SIG-M5 treated with dmso at 0.1 percent for 504 hours (cell line): Measurements from ENCODE around the gene HS3ST3A1.

Experiments
- DNase-seq: peaks from one replicate; lab custom pipeline; 2025; ENCODE audit not compliant: unreplicated experiment; lab: John Stamatoyannopoulos, UW

HS3ST3A1 gene

DNA sequence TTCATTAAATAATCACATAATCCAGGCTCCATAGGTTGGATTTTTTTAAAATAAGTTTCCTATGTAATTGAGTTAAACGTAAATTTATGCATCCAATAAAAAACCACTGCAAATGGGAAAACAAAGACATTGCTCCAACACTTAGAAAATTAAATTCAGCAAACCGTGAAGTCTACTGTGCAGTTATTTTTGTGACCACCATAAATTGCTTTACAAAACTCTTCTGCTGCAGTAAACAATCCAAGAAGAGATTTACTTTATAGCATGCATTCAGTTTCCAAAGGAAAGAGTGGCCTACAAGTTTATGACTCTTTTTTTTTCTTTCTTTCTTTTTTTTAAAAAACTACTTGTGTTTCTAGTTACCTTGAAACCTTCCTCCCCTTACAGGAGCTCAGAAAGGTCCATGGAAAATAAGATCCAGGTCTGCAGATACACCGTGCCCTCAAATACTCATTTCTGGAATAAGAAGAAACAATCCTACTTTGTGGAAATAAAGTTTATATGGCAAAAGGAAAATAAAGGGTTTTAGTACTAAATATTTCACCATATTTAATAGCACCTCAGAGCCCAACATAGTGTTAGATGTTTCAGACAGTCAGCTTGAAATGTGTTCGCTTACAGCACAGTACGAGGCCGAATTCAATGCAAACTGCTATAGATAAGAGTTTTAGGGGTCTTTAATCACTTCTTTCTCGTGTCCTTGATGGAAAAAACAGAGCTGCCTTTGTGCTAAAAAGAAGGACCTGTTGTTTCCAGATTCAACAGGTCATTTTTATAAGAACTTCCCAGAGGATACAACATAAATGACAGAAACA, 3.2 kb downstream of the HS3ST3A1 start:
- DNase-seq: no peak

DNA sequence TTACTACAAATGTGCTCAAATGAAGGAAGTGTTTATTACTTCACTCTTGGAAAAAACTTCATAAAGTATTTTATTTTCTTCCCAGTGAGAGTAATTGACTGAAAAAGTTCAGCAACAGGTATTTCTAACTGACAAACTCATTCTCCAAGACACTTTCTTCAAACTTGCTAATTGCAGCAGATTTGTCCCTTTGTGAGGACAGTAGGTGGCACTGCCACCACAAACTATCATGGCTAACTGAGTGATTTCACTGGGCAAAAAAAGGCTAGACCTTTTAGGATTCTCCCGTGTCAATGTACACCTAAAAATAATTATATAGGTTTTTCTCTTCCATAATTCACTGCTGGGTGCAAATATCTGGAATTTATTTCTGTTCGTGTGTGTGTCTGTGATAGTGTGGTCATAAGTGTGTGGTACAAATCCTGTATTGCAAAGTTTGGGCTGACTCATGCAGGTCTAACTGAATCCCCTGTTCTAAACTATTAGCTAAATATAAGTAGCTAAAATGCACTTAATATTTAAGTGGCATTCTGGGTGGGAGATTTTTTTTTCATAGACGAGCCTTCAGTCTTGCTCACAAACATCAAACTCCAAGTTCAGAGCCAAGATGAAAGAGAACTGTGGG, 3.9 kb downstream of the HS3ST3A1 start:
- DNase-seq: peak; percentile 28

DNA sequence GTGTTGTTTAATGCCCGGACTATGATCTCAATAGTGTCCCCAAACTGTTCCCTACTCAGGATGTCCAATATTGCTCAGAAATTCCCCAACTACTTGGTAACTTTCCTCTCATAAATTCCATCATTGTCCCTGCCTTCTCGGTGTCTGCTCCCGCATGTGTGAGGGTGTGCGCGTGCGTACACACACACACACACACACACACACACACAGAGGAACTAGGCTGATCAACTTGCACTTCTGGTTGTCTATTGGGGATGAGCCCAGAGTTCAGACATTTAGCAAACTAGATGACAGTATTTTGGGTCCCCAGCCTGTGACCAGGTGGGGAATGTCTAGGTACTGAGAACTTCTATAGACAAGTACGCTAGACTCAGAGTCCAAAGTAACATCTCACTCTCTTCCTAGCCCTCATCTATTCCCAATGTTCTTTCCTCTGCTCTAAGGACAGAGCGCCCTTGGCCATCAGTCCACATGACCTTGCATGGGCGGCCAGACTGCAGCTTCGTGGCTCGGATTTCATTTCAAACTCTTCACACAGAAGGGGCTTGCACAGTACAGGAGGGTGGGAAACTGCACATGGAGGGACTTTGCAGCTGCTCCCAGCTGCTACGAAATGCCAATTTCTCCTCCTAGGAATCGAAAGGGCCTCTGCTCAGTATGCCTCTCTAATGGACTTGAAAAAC, 5.3 kb downstream of the HS3ST3A1 start:
- DNase-seq: no peak

DNA sequence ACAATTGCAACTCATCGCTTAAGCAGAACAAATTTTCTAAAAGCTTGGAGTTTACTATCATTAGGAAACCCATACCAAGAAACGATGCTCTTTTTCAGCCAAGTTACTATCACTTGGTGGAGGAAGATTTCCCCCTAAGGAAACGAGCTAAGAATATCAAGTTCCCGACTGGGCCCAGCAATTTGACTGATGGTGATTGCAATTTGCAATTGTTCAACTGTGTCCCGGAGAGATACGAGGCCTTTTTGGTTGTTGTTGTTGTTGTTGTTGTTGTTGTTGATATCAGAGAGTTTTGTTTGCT, 6.2 kb downstream of the HS3ST3A1 start:
- DNase-seq: no peak

DNA sequence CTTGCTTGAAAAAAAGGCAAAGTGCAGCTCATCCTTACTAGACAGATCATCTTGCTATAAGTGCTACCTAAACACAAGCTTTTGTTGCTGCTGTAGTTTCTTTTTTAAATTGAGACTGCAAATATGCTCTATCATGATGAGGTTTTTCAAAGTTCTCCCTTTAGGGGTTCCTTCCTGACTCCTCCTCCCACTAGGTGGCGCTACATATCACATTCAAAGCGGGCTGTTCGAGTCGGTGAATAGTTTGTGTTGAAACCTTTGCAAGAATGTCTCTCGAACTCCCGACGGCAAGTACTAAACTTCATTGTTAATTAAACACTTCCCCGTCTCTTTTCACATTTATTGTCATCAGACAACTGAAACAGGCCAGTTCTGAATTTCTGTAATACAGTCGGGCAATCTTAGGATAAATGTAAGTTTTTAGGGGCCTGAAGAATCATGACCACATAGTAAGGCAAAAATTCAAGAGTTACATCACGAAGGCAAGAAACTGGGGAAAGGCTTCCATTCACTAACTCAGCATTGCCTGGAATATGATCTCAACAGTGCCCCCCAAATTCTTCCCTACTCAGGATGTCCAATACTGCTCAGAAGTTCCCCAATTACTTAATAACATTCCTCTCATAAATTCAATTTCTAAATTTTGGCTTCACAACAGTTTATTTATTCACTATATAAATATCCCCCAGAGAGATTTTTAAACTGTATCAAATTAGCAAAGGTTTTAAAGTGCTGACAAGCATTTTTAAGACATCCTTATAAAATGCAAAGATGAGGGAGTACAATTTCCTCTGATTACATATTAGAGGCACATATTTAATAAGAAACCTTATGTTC, 6.7 kb downstream of the HS3ST3A1 start:
- peak; percentile 75 for DNase-seq

DNA sequence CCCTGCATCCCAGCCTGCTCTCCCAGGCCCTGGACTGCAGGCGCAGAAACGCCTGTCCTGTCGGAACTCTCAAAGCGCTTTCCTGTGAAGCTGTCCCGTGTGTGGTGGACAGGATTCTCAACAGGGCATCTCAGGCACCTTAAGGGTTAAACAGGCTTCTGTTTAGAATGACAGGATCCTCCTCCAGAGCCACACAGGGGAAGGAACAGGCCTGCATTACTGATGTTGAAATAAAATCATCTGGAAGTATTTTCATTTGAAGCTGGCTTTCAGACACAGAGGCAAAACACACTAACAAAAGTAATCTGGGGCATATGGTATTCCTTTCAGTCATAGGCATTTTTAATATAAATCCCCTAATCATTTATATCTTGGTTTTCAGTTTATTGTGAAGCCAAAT, 7.4 kb downstream of the HS3ST3A1 start:
- no peak for DNase-seq

DNA sequence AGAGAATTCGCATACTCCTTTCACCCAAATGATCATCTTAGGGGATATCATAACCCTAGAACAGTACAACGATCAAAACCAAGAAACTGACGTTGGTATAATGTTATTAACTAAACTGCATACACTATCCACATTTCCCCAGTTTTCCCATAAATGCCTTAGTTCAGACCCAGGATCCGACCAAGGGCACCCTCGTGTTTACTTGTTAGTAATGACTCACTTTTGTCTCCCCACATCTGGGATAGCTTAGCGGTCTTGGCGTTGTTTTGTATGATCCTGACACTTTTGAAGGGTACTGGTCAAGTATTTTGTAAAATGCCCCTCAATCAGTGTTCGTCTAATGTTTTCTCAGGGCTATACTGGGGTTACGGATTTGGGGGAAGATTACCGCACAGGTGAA, 8.0 kb downstream of the HS3ST3A1 start:
- DNase-seq: no peak

DNA sequence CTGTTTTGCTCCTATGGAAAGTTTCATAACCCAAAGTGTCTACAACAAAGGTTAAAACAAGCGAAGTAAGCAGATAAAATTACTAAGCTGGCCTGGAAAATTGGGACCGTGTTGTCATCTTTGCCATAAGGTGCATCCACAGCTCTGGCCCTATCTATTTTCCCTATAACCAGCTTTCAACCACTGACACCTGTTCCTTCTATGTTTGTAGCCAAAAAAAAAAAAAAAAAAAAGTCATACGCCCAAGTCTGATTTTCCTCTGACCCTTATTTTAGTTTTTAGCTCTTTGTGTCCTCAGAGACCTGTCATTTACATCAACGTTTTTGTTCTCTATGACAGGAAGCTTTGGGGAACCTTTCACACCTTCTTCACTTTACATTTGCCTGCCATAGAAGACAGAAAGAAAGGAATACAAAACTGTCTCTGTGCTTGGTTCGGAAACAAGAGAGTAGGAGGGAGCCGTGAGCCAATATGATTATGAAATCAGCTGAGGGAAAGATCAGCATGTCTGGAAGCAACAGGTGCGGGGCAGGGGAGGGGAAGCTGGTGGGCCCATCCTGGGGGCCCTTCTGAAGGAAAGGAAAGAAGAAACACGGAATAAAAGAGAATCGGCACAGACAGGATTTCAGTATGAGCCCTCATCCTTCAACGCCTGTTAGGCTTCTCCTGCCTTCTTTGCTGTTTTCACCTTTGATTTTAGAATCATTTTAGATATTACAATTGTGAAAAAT, 8.5 kb downstream of the HS3ST3A1 start:
- no peak for DNase-seq

DNA sequence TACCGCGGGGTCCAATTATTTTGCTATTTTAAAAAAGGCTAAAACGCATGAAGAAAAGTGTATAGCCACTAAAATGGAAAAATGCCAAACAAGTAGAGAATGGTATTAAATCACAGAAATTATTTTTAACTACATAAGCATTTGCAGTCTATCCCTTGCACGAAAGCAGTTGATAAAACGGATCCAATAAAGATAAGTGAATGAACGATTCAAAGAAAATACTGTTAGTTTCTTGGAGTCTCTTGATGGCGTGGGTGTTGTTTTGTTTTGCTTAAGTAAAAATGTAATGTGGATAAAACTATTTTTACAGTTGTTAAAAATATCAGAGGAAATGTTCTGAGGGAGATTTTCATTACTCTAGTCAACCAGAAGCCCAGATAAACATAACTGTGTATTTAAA, 9.3 kb downstream of the HS3ST3A1 start:
- no peak for DNase-seq

DNA sequence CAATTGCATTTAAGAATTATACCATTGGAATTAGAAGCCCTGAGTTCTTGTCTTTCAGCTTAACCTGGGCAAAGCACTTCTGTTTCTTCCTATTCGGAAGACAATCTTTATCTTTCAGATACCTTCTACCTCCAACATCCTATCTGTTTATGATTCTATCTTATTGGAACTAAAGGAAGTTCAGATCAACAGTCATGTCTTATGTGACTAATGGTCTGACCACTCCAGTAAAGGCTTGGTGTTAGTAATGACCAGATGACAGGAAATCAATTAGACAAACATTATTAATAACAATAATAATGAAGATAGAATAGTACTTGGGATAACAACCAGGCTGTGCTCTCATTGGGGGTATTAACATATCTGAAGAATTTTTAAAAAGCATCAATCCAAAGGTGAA, 11.3 kb downstream of the HS3ST3A1 start:
- no peak for DNase-seq

DNA sequence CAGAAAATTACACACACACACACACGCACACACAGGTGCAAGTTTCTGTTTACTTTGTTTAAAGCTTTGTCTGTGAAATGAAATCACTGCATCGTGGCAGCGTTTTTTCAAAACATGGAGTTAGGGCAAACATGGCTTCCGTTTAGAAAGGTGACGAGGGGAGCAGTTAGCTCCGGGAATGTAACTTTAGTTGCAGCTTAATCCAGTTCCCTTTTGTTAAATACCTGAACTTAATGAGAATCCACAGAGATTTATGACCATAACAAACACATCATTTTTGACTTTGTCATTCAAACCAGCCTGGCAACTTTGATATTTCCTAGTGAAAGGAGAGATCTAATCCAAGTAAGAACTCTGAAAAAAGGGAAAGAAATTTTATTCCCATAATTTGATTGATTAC, 12.1 kb downstream of the HS3ST3A1 start:
- DNase-seq: no peak

DNA sequence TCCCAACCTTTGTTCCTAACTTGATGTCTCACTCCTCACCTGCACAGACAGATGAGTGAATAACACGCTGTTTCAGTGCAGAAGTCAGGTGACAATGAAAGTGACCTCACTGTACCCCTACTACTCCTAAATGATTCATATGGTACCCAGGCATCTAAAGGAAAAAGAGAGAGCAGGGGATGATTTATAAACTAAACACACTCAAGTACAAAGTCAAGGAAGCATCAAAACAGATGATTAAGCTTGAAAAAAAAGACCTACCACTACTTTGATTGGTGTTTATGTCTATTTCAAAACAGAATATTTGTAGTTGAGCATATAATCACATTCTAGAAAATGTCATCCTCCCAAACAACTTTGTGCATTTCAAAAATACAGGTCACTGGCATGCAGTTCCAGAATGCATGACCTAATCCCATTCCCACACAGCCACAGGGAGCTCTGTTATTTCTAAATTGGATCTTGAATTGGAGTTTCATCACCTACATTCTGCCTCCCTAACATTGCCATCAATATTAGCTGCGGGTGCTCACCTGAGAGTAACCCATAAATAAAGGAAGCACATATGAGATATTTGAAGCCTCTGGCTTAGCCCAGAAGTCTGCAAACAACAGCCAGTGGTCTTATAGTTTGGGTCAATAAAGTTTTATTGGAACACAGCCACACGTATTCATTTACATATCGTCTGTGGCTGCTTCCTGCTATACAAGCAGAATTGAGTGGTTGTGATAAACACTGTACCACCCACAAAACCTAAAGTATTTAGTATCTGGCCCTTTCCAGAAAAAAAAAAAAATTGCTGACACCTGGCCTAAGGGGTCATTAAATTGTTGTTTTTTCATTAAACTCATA, 14.0 kb downstream of the HS3ST3A1 start:
- DNase-seq: no peak

DNA sequence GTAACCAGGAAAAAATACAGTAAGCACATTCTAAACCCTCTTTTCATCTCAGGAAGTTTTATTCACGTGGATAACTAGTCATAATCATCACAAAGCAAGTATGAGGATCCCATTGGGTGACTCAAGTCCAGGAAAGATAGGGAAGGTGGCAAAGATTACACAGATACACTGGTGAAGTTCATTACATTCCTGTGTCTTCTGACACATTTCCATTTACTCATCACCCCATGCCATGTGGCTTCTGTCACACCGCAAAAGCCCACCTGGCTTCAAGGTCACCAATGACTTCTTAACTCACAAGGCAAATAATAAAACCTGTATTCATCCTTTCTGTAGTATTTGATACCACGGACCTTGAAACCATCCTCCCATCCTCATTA, 17.0 kb downstream of the HS3ST3A1 start:
- no peak for DNase-seq

DNA sequence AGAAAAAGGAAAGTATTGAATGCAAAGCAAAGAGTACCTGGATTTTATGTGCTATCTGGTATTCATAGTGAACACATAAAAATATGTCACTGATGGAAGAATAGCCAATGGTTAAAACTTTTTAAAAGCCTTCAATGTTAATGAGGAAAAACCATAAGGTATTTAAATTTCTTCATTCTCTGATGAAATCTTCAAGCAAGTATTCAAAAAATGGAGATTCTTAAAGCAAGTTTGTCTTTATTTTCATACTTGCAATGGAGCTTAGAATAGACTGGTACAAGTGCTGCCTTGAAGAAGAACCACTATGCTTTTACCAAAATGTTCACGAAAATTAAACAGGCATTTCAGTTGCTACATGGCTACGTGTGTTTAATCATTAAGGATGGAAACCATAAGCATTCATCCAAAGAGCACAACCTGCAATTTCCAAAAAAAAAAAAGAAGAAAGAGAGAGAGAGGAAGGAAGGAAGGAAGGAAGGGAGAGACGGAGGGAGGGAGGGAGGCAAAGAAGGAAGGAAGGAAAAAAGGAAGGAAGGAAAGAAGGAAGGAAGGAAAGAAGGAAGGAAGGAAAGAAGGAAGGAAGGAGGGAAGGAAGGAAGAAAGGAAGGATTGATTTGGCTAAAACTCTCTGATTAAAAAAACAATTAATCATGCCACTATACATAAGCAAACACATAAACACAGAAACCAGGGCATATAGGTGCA, 17.6 kb downstream of the HS3ST3A1 start:
- no peak for DNase-seq

DNA sequence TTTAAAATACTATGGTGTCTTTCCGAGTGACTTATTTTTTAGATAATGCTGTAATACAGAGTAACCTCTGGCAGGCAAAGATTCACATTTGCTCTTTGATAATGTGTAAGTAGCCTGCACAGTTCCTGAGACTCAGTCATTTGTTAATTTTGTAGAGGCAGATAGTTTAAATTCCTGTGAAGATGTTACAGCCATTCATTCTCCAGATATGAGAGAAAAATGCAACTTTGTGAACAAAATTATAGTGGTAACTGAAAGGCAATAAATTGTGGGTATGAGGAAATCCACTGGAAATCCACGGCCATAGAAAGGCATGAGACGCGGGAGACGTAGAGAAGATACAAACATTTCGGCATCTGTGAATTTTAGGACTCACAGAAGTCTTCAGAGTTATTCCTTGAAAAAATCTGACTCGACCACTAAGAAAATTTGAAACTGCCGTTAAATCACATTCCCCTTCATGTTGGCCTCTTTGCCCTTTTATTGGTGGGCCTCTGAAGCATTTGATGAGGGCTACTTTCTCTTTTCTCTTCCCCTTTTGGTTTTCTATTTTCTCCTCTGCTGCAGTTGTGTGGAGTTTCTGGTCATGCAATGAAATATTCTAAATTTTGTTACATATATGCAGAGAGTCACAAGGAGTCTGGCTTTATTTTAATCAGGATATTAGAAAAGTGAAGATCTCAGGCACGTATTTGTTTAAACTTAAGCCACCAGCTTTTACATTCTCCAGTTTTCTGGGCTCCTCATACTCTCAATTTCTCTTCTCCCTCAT, 18.8 kb downstream of the HS3ST3A1 start:
- no peak for DNase-seq

DNA sequence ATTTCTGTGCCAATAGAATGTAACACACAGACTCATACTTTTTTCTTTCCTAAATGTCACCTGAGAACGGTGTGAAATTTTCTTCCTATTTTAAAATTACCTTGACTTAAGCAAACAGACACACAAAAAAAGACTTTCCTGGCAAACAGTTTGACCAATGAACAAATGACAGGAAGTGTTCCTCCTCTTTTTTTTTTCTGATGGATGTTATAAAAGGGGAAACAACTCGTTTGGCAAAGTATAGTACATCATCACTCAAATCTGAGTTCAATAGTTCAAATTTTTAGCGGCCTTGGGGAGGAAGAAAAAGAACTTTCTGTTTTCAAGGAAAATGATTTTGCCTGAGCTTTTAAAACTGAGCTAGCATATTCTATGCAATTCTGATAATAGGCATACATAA, 19.8 kb downstream of the HS3ST3A1 start:
- DNase-seq: no peak

DNA sequence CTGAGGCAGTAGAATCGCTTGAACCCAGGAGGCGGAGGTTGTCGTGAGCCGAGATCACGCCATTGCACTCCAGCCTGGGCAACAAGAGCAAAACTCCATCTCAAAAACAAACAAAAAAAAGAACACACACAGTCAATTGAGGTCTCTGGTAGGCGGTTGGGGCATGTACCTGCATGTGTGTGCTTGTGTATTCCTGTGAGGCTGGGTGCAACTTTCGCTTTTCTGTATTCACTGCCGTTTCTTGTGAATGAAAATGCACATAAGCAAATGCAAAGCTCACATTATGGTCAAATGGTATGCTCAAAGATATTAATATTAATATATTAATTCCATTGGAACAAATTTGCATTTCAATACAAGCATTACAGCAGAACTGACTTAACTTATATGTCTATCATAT, 20.9 kb downstream of the HS3ST3A1 start:
- no peak for DNase-seq

DNA sequence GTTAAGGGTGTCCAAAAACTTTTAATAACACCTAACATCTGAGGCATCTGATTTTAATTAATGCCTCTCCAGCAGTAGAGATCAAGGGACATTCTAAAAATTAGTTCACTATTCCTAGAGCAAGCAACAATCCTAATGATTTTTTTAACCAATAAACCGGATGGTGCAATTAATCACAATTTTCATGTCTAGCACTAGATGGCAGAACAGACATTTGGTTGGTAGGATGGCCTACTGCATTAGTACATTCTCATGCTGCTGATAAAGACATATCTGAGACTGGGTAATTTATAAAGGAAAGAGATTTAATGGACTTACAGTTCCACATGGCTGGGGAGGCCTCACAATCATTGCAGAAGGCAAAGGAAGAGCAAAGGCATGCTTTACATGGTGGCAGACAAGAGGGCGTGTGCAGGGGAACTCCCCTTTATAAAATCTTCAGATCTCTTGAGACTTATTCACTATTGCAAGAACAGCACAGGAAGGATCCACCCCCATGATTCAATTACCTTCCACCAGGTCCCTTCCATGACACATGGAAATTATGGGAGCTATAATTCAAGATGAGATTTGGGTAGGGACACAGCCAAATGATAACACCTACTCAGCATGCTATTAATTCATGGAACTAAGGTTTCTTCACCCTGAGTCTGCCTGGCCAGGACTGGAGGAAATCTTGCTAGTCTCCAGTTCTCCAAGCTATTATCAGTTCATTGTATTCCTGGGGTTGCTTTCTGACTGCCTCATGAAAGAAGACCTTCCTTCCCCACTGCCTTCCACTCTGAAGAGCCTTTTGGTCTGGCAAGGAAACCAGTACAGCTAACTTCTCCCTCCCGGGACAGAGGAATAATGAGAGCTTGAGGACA, 24.8 kb downstream of the HS3ST3A1 start:
- no peak for DNase-seq
